ENCODE results near the gene FILIP1L.

DNA sequence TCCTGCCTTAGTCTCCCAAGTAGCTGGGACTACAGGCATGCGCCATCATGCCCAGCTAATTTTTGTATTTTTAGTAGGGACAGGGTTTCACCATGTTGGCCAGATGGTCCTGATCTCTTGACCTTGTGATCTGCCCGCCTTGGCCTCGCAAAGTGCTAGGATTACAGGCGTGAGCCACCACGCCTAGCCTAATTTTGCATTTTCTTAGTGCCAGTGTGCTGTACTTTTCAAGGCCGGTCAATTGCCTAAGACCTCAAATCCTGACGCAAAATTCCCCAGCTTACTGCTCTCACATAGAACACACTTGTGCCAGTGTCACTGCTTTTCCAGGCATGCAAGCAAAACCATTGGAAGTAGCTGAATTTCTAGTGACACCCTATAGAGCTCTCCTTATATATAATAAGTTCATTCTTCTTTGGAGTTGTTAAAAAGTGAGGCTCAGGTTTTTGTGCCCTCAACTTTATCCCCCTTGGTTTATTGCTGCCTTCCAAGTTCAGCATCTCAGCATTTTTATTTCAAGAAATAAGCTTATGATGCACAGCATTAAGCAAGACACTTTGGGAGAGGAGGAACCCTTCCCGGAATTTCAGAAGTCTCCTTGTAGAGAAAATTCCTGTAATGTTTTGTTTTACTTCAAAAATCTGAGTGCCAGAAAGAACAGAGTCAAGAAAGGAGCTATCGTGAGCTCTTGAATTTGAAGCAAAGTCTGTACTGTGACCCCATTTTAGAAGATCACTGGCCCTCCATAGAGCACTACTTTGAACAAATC lies 93.2 kb downstream of the FILIP1L start:
- no peak for TF ChIP-seq EZH2 (IDR thresholded peaks at IDR 0.05)
- TF ChIP-seq, protein P1, sequence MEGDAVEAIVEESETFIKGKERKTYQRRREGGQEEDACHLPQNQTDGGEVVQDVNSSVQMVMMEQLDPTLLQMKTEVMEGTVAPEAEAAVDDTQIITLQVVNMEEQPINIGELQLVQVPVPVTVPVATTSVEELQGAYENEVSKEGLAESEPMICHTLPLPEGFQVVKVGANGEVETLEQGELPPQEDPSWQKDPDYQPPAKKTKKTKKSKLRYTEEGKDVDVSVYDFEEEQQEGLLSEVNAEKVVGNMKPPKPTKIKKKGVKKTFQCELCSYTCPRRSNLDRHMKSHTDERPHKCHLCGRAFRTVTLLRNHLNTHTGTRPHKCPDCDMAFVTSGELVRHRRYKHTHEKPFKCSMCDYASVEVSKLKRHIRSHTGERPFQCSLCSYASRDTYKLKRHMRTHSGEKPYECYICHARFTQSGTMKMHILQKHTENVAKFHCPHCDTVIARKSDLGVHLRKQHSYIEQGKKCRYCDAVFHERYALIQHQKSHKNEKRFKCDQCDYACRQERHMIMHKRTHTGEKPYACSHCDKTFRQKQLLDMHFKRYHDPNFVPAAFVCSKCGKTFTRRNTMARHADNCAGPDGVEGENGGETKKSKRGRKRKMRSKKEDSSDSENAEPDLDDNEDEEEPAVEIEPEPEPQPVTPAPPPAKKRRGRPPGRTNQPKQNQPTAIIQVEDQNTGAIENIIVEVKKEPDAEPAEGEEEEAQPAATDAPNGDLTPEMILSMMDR (IDR thresholded peaks at IDR 0.05) = no peak
- no peak for TF ChIP-seq EZH2phosphoT487 (IDR thresholded peaks at IDR 0.05)
